SK-N-SH (cell line): ENCODE data around the gene USP27X.

Source experiments
- EZH2phosphoT487 ChIP-seq: fragments of 200-600 bp; sonication (generic); IDR thresholded peaks from 2 replicates; pipeline ENCODE4 v1.6.1; 2017; ENCODE audit warnings: low read depth, mixed run types, mild to moderate bottlenecking, antibody characterized with exemption, moderate library complexity, borderline replicate concordance
- FOSL2 ChIP-seq: IDR thresholded peaks from 2 replicates; pipeline ENCODE4 v1.4.0; 2012; ENCODE audit warnings: low read depth, mild to moderate bottlenecking, moderate library complexity, borderline replicate concordance
- FOXJ3 ChIP-seq: sonication (generic); formaldehyde crosslinking; IDR thresholded peaks from 2 replicates; pipeline ENCODE4 v1.5.1; 2020; ENCODE audit warnings: mild to moderate bottlenecking, missing genetic modification reagents
- FOXM1 ChIP-seq: IDR thresholded peaks from 2 replicates; pipeline ENCODE4 v1.4.0; 2012; ENCODE audit warnings: low read depth, mild to moderate bottlenecking
- GABPA ChIP-seq: IDR thresholded peaks from 2 replicates; pipeline ENCODE4 v1.4.0; 2012; ENCODE audit warnings: low read depth, mild to moderate bottlenecking
- MXI1 ChIP-seq: IDR thresholded peaks from 2 replicates; pipeline ENCODE4 v1.6.1; 2012; ENCODE audit warnings: mild to moderate bottlenecking, low read depth, low read length, improper control_type of control experiment
- SIN3A ChIP-seq: IDR thresholded peaks from 2 replicates; pipeline ENCODE4 v1.6.1; 2012; ENCODE audit warnings: low read depth, mild to moderate bottlenecking, low read length, moderate library complexity, borderline replicate concordance
- TF ChIP-seq, protein P1 (sequence below): fragments of 200-600 bp; sonication (generic); IDR thresholded peaks from 2 replicates; pipeline ENCODE4 v1.6.1; 2017; ENCODE audit warnings: antibody characterized with exemption, mild to moderate bottlenecking, moderate library complexity
- TF ChIP-seq, protein P2 (sequence below): IDR thresholded peaks from 2 replicates; pipeline ENCODE4 v1.4.0; 2012; ENCODE audit warnings: low read depth

DNA sequence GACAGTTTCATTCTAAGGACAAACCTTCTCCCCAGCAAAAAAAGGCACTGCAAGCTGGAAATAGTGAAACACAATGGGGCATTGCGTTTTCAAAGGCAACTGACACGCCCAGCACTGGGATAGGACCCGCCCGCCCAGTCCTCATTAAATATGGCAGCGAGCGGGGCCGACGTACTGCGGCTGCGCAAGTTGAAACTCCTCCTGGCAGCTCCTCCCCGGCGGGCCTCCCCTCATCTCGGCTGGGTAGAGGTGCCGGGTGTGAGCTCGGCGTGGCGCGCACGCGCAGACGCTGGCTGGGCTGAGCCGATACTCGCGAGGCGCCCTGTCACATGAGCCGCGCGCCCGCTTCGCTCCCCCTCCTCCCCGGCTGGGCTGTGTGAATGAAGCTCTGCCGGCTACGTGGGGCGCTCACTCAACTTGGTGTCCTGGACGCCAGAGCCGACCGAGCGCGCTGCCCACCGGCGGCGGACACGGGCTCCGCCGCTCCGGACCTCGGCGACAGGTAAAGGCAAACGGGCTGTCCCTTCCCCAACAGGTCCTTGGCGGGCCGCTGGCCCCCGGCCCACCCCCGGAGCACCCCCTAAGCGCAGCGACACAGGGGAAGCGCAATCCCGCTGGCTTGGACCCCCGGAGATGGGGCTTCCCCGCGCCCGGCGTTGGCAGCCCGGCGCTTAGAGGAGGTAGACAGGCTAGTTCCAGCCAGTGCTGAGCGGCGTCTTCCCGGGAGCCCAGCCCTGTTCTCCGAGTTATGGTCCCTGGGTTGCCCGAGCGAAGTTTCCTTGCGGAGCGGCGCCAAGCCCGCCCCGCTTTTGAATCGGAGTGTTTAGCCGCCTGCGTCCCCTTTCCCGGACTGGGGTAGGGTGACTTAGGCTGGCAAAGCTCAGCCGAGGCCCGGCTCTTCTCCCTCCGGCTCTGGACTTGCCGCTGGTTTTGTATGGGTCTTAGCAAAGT lies 43.3 kb downstream of the USP27X start, which contains the start of gene CLCN5:
- TF ChIP-seq FOXJ3 (CRISPR knock-in tag) (no peak), MXI1 (peak; percentile 70; the same call in 1 of the 2 replicates), EZH2phosphoT487 (no peak), FOSL2 (no peak), FOXM1 (no peak), SIN3A (no peak), GABPA (no peak)
- TF ChIP-seq, protein P1, sequence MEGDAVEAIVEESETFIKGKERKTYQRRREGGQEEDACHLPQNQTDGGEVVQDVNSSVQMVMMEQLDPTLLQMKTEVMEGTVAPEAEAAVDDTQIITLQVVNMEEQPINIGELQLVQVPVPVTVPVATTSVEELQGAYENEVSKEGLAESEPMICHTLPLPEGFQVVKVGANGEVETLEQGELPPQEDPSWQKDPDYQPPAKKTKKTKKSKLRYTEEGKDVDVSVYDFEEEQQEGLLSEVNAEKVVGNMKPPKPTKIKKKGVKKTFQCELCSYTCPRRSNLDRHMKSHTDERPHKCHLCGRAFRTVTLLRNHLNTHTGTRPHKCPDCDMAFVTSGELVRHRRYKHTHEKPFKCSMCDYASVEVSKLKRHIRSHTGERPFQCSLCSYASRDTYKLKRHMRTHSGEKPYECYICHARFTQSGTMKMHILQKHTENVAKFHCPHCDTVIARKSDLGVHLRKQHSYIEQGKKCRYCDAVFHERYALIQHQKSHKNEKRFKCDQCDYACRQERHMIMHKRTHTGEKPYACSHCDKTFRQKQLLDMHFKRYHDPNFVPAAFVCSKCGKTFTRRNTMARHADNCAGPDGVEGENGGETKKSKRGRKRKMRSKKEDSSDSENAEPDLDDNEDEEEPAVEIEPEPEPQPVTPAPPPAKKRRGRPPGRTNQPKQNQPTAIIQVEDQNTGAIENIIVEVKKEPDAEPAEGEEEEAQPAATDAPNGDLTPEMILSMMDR: no peak
- TF ChIP-seq, protein P2, sequence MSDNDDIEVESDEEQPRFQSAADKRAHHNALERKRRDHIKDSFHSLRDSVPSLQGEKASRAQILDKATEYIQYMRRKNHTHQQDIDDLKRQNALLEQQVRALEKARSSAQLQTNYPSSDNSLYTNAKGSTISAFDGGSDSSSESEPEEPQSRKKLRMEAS: peak; percentile 76
